ENCODE measurements around the gene CLIC4.

DNA sequence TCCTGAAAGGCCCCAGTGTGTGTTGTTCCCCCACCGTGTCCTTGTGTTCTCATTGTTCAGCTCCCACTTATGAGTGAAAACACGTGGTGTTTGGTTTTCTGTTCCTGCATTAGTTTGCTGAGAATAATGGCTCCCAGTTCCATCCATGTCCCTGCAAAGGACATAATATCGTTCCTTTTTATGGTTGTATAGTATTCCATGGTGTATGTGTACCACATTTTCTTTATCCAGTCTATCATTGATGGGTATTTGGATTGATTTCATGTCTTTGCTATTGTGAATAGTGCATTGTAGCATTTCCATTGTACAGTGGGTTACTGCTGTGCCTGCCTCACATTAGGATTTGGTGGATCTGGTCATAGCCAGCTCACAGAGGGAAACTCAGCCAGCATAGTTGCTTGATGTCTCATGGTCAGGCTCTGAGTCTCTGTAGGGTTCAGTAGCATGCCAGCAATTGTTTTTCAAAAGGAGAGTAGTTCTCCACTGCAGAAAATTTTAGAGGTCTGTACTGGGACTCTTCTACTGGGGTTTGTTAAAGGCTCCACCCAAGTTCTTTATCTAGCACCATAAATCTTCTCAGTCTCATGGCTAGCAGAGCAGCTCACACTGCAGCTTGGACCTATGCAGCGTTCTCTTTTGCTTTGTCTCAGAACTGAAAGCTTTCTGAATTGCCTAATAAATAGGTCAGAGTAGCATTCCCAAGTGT lies 143.9 kb downstream of the CLIC4 start:
- TF ChIP-seq, protein P1, sequence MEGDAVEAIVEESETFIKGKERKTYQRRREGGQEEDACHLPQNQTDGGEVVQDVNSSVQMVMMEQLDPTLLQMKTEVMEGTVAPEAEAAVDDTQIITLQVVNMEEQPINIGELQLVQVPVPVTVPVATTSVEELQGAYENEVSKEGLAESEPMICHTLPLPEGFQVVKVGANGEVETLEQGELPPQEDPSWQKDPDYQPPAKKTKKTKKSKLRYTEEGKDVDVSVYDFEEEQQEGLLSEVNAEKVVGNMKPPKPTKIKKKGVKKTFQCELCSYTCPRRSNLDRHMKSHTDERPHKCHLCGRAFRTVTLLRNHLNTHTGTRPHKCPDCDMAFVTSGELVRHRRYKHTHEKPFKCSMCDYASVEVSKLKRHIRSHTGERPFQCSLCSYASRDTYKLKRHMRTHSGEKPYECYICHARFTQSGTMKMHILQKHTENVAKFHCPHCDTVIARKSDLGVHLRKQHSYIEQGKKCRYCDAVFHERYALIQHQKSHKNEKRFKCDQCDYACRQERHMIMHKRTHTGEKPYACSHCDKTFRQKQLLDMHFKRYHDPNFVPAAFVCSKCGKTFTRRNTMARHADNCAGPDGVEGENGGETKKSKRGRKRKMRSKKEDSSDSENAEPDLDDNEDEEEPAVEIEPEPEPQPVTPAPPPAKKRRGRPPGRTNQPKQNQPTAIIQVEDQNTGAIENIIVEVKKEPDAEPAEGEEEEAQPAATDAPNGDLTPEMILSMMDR (IDR thresholded peaks at IDR 0.05), result no peak
- no peak for TF ChIP-seq POLR2A (IDR thresholded peaks at IDR 0.05)

All from tibial nerve (tissue), 3 donors.